Islet of Langerhans (tissue), 1 donor: Measurements from ENCODE around the gene OSBPL7.

Experiments
- FAIRE-seq: peaks from one replicate; lab custom pipeline; 2011; peaks lifted over from hg19 to GRCh38; lab: Jason Lieb, UNC

Gene OSBPL7

DNA sequence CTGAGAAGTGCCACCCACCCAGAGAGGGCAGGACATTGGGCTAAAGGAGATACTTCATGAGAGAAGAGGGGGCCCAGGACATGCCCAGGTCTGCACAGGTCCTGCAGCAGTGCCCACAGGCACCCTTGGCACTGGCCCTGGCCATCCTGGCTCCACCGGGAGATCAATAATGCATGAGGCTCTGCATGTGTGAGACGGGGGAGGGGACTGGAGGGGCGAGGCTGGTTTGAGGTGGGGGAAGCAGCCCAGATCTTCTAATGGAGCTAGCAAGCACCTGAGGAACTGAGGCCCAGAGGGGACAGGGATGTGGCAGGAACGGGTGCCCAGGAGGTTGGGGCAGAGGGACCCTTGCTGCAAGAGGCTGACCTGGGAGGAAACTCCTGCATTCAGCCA lies 567 bp downstream of the OSBPL7 start:
- no peak for FAIRE-seq

DNA sequence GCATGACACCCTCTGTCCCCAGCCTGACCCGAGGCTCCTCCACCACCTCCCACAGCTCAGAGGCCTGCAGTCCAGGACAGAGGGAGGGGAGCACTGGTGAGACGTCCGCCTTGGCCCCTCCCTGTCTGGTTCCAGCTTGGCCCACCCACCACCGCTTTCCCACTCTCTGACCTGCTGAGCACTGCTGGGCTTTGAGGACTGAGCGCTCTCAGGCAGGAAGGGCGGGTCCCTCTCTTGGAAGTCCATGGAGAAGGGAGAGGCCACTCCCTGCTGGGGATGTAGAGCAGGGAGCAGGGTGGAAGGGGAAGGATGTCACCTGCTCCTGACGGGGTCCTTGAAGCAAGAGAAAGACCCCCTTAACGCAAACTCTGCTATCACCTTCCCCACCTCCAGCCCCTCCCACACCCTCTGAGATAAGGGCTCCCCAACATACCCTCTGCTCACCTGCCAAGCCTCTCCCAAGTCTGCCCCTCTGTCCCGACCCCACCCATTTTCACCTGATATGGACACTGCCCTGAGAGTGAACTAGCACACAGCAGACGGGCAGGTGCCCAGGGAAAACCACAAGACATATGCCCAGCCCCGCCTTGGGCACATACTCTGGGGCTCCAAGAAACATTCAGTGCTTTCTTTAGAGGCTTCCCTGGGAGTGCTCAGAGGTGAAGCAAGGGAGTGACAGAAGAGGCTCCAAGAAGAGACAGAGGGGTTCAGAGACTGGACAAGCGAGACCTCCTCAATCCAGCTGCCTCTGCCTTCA lies 1.4 kb downstream of the OSBPL7 start:
- no peak for FAIRE-seq

DNA sequence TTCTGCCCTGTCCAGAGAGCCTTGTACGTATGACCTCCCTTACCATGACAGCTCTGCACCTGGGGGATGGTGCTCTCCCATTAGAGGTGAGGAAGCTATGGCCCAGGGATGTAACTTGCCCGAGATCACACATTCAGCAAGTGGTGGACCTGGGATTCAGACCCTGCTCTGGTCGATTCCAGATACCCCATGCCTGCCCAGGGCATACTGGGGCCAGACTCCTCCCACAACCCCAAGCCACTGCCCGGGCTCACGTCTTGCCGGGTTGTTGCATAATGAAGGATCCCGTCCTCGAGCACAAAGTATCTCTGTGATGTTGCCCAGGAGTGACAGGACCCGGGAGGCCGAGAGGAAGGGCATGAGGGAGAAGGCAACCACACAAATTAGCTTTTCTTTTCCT lies 2.1 kb downstream of the OSBPL7 start:
- no peak for FAIRE-seq

DNA sequence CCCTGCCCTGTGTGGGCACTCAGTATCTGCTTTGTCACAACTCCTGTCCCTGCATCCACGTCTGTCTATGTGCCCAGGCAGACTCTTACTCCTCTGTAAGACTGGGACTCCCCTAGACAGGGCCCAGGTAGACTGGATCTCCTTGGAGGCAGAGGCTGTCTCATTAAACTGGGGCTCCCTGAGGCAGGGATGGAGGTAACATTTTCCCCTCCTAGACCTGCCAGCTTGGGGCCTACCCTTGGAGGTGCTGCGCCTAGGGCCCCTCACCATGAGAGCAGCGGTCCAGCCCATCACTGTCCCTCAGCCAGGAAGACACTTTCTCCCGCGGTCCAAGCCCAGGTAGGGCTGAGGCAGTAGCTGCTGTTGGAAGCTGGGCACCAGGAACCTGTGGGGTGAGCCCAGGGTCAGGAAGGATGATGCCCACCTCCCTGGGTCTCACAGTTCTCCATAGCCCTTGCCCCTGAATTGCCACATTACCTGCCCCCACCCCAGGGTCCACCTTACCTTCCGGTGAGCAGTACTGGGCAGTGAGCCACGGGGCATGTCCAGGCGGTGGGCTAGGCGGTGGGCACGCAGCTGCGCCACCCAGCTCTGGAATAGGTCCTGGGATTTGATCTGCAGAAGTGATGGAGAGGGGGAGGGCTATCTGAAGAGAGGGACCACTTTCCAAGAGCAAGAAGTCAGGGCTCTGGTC lies 3.4 kb downstream of the OSBPL7 start:
- FAIRE-seq, result no peak

DNA sequence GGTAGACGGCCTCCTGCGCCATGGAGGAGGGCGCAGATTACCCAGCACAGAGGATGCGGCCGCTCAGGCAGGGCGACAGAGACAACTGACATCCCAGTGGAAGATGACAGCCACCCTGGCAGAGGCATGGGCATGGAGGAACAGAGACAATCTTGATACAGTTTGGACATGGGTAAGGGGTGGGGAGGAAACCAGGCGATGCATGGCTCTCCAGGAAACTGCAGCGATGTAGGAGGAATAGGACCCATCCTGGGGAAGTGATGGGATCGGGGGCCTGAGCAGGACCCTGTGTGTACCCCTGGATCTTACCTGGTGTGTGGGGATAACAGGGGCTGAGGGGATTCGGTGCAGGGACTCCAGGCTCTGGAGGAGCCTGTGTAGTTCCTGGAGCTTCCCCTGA lies 4.6 kb downstream of the OSBPL7 start:
- FAIRE-seq, result no peak

DNA sequence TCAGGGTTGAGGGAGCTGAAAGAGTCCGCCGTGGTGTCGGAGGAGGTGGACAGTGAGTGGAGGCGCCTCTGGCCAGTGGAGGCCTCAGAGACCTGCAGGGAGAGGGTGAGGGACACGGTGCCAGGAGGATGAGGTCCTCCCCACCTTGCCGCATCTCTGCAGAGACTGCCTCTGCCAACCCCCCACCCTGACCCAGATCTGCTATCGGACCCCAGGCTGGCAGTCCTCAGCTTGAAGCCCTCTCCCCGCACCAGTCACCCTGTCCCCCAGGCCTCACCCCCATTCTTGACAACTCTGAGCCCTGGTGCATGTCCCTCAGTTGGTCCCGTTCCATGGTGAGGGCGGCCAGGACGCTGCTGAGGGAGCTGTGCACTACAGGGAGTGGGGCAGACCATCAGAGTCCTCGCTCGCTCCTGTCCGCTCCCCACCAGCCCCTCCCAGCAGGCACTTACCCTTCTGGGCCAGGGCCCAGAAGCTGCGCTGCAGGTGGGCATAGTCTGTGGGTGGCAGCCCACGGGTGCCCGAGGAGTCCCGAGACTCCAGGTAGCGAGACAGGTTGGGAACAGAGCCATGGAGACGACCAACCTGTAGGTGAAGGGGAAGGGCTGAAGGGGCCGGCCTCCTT lies 5.4 kb downstream of the OSBPL7 start:
- no peak for FAIRE-seq

DNA sequence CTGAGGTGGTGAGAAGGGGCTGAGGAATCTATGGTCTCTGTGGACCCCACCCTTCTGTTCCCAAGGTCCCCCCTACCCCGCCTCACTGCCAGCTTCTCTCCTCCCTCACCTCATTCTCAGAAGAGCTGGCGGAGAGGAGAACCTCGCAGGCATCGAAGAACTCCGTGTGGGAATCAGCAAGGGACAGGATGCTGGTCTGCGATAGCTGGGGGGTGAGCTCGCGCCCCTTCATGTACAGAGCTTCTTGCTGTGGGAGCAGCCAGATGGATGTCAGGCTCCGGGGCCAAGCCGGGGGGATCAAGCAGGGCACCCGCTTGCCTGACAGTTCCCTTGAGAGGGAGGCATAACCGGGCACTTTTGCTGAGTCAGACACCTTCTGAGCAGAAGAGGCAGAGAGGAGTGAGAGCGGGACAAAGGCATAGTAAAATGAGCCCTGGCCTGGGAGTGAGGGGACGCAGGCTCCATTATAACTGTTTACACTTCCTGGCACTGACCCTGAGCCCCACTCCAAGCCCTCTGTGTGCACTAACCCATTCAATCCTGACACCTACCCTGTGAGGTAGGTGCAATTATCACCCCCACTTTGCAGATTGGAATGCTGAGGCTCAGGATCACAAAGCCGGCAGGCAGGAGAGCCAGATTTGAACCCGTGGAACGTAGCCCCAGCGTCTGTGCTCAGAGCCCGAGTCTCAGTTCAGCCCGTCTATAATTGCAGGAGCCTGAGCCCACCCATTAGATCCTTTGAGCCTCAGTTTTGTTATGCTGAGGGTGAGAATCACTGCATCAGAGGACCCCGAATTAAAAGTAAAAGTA lies 6.3 kb downstream of the OSBPL7 start:
- FAIRE-seq, result no peak

DNA sequence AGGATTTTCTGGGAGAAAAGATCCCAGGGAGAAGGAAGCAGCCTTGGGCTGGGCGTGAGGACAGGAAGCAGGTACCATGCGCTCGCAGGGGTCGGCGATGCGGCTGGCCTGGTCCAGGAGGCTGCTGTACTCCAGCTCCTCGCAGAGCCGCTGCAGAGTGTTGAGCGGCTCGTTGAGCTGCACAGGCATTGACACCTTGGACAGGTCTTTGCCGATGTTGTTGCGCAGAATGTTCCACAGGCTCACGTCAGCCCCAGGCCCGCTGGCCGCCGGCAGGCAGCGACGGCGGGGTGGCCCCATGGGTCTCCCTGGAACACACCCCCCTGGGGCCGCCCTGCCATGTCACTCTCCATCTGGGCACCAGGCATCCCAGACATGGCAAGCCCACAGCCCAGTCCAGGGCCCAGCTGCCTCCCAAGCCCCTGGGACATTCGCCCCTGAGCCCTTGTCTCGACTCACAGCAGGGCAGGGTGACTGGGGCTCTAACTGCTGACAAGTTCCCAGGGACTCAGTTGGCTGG lies 8.0 kb downstream of the OSBPL7 start:
- no peak for FAIRE-seq

DNA sequence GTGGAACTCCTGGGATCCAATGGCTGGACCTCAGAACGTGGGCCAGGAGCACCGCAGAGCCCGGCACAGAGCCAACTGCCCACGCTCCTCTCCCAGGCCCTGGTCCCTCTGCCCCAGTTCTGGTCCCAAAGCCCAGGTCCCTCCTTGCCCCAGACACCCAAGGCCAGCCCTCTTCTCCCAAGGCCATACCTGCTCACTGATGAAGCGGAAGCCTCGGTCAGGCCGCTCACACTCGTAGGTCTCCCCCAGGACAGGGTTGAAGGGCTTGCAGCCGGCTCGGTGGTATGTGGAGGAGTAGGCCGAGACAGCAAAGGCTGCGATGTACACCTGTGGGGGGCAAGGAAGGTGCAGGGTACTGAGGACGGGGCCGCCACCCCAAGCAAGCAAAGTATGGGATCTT lies 8.5 kb downstream of the OSBPL7 start:
- no peak for FAIRE-seq

DNA sequence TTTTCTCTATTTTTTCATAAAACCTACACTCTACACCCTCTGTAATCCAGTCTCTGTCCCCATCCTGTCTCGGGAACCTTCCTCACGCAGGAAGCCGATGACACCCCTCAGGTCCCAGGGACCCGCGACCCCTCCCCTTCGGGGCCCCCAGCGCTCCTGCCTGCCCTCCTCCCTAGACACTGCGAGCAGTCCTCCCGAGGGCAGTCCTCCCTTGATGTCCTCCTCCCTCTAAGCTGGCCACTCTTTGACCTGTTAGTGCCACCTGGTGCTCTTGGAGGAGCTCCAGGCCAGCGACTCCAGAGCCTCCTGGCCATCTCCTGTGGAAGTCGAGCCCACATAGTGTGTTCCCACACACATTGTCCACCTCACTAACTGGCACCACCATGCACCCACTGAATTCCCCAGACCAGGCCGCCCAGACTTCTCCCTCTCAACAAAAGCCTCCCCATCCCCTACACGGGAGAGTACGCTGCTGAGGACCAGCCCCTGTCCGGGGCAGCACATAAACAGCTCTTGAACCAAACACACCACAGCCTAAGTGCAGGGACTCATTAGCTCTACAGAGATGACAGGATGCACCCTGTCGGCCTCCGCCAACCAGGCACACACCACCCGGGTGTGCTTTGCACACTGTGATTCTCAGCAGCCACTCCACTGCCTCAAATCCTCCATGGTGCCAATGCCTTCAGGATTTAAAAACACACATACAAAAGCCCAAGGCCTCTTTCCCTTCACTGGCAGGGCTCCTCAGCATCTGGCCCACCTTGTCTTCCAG lies 9.3 kb downstream of the OSBPL7 start:
- FAIRE-seq, result no peak

DNA sequence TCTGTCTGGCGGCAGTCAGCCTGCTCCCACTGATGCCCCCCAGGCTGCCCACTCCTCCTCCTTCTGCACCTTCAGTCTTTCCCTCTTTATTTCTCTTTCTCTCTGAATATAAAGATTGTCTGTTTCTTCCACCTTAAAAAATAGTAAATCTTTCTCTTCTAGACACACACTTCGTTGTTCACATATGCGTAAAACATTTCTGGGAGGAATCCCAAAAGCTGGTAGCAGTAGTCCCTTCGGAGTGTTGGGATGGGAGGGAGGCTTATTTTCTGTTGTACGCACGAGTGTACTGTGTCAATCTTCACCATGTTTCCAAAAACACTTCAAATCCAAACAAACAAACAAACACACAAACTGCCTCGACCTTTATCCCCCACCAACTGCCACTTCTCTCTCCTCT lies 9.9 kb downstream of the OSBPL7 start:
- FAIRE-seq, result no peak

DNA sequence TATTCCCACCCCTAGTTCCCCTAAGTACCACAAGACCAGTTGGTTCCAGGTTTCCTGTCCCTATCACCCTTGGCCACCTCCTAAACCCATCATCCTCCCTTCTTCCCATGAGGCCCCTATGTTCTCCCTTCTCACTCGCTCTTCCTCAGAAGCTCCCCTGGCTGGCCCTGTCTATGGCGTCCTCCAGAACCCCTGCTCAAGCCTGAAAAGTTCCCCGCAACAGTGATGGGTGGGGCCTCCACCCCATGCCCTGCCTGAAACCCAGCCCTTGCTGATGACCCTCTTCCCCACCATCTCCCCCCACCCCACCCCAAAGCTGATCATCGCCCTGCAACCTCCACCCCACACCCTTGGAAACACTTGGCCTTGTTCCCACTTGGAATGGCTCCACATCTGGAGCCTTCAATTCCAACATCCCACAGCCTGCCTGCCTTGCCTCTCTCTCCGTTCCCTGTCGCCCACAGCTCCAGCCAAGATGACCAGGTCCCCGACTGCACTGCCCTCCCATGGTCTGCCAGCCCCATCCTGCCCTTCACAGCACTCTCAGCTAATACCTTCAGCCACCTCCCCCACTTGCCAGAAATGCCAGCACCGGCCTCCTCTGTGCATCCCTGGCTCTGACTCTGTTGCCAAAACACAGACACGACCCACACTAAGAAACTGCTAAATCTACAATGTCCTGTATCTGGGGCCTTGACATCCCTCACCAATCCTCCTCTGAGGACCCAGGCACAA lies 10.5 kb downstream of the OSBPL7 start:
- no peak for FAIRE-seq

DNA sequence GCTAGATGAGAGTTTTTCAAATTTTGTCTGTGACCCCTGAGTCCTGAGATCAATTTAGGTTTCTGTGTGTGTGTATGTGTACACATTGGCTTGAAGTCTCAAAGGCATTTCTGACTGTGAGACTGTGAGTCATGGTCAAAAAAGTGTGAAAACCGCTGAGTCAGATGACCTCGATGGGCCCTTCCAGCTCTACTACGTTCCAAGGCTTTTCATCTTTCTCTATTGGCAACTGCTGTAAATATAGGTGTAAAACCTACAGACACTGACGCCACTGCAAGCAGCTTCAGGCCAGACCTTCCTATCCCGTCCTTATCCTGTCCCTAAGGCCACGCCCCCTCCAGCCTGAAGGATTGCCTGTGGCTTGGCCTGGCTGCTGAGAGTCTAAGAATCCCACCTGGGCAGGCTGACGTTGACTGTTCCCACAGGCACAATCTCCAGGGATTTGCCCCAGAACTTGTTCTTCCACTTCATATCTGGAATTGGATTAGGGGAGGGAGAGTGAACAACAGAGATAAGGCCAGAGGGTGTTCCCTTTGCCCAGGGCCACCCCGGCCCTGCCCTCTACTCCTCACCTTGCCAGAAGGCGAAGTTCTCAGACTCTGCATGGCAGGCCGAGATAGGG lies 11.3 kb downstream of the OSBPL7 start:
- FAIRE-seq, result no peak

DNA sequence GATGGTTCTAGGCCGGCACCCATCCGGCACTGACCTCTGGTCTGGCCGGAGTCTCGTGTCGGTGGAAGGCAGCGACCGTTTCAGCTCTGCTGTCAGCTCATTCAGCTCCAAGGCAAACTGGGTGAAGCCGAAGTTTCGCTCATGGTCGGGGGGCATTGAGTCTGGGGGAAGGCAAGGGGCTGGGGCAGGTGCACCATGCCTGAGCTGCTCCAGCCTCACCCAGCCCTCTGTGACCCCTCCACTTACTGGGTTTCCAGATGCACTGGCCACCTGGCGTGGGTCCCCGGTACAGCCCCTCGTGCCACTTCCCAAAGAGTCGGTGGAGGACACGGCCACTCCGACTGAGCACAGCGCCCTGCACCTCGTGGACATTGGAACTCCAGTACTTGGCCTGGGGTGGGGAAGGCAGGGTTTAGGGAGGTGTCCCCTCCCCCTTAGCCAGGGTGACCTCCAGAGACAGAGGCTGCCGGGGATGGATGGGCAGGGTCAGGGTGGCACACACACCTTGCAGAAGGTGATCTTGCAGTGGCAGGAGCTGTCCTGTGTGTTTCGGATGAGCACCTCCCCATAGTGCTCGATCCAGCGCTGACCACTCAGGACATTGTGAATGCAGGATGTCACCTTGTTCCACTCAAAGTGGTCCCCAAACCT lies 12.6 kb downstream of the OSBPL7 start:
- no peak for FAIRE-seq

DNA sequence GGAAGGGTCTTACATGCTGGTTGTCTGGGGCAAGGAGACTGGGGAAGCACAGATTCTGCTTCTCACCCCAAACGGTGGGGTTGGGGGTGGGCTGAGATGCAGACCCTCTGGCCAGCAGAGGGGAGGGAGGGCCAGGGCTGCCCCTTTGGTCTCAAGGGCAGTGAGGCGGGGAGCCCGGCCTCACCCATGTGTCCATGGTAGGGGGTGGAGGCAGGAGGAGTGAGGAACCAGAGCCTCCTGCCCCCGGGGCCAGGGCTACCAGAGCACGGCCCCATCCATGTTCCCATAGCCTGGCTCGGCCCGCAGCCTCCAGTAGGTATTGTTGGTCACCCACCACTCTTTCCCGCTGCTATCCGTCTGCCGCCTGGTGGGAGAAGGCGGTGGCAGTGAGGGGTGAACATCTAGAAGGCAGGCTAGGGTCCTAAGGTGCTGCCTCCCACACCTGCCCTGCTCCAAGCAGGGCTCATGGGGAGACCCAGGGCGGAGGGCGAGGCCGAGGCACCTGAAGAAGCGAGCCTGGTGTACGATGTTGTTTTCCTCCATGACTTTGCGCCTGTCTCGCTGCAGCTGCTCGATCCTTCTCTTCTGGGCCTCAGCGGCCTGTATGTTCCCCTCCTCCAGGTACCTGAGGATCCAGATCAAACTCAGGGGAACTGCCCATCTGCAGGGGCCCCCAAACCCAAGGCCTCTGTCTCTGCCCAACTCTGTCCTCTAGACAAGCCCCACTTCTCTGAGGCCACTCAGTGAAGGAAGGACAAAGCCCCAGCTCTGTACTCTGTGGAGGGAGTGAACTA lies 13.4 kb downstream of the OSBPL7 start:
- no peak for FAIRE-seq

DNA sequence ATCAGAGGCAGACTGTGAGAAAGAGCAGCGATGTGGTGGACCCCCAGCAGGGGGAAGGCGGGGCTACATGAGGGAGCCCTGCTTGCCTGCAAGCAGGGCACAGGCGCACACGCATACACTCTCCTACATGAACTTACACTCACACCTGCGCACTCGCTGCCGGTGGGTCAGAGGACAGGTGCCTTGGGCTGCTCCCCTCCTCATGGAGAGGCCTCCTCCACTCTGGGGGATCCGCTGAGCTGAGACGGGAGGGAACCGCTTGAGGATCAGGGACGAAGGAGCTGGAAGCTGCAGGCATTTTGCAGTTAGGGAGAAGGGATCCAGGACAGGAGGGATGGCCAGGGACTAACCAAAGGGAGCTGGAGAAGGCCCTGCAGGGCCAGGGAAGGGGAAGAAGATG lies 14.2 kb downstream of the OSBPL7 start:
- FAIRE-seq, result no peak

DNA sequence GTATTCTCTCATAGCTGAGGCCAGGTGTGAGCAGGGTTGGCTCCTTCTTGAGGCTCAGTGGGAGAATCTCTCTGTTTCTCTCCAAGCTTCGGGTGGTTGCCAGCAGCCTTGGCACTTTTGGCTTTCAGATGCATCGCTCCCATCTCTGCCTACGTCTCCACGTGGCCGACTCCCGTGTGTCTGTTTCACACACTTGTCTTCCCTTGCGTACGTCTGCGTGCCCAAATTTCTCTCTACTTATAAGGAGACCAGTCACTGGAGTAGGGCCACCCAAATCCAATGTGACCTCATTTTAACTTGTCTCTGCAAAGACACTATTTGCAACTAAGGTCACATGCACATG lies 14.7 kb downstream of the OSBPL7 start:
- no peak for FAIRE-seq

DNA sequence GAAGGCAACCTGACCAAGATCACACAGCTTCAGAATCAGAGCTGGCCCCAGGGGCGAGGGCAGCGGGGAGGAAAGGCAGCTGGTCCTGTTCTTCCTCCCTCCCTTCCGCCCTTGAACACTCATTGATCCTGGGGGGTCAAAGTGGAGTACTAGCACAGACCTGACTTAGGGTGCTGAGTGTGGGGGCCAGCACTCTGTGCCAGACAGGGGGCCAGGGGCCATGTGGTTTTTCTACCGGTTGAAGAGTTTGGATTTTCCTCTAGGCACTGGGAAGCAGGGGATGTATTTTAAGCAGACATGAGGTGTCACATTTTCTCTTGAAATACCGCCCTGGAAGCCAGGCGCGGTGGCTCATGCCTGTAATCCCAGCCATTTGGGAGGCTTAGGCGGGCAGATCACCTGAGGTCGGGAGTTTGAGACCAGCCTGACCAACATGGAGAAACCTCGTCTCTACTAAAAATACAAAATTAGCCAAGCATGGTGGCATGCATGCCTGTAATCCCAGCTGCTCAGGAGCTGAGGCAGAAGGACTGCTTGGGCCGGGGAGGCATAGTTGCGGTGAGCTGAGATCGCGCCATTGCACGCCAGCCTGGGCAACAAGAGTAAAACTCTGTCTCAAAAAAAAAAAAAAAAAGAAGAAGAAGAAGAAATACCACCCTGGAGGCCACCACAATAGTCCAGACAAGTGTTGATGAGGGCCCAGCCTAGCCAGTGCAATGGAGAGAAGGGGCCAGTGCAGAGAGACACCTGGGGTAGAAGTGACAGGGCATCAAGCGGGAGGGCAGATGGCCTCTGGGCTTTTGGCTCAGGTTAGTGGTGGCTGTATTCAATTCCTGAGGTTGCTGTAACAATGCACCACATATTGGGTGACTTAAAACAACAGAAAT lies 15.3 kb downstream of the OSBPL7 start:
- FAIRE-seq, result no peak
